CD4-positive, alpha-beta memory T cell (primary cell): Measurements from ENCODE around the gene MAP7D3. TPM values are rescaled to one million over a fixed set of nuclear protein-coding genes. Genes with fewer than 3 reads are reported as not detected.
A peak's percentile ranks its signal among the peaks of the same experiment; 100 is the strongest.

ENCODE experiments used
- CTCF ChIA-PET: fragments of 350-600 bp; sonication (Branson Sonifier 250); formaldehyde crosslinking; loops from one replicate; lab custom pipeline; 2021; ENCODE audit warnings: inconsistent platforms; ENCODE audit not compliant: partially characterized antibody; lab: Charles Lee
- POLR2A ChIA-PET: fragments of 350-600 bp; sonication (Branson Sonifier 250); formaldehyde crosslinking; loops from one replicate; lab custom pipeline; 2021; ENCODE audit not compliant: partially characterized antibody; lab: Charles Lee
- DNase-seq, 5 donors: peaks; one replicate each; pipeline versions ENCODE4 v3.0.0 to v3.0.0-alpha.2; 2020 to 2022; ENCODE audit warnings: mixed read lengths in 1 of 5
- H3K27ac ChIP-seq: one replicate; pipeline ENCODE4 v1.7.0; 2013; ENCODE audit warnings: low read depth, low read length
- H3K27me3 ChIP-seq: 2 replicates; pipeline ENCODE4 v1.7.0; 2013; ENCODE audit warnings: mild to moderate bottlenecking, low read length, moderate library complexity; ENCODE audit not compliant: insufficient read depth
- H3K36me3 ChIP-seq: 2 replicates; pipeline ENCODE4 v1.7.0; 2013; ENCODE audit warnings: mild to moderate bottlenecking, low read length, moderate library complexity; ENCODE audit not compliant: insufficient read depth
- H3K4me1 ChIP-seq: 2 replicates; pipeline ENCODE4 v1.7.0; 2013; ENCODE audit warnings: mild to moderate bottlenecking, low read length, moderate library complexity; ENCODE audit not compliant: insufficient read depth
- H3K4me3 ChIP-seq, 2 donors: one replicate each; pipeline ENCODE4 v1.7.0; 2013; ENCODE audit warnings: low read length in 2 of 2, mild to moderate bottlenecking in 1 of 2
- H3K9me3 ChIP-seq, 2 donors: one replicate each; pipeline ENCODE4 v1.7.0; 2013; ENCODE audit warnings: low read length in 2 of 2, control low read depth in 1 of 2; ENCODE audit not compliant: control insufficient read depth in 1 of 2
- H3K27ac Mint-ChIP-seq, 7 donors: one replicate each; pipeline ENCODE4 v1.8.0; 2020 to 2021; ENCODE audit warnings: mixed read lengths in 7 of 7, mild to moderate bottlenecking in 6 of 7, inconsistent platforms in 3 of 7, moderate library complexity in 3 of 7
- H3K27me3 Mint-ChIP-seq, 2 donors: one replicate each; pipeline ENCODE4 v1.8.0; 2020 to 2021; ENCODE audit warnings: mixed read lengths in 2 of 2
- H3K36me3 Mint-ChIP-seq, 2 donors: one replicate each; pipeline ENCODE4 v1.8.0; 2020 to 2021; ENCODE audit warnings: mixed read lengths in 2 of 2, inconsistent platforms in 1 of 2, mild to moderate bottlenecking in 1 of 2
- H3K4me1 Mint-ChIP-seq, 4 donors: one replicate each; pipeline ENCODE4 v1.8.0; 2020 to 2021; ENCODE audit warnings: mixed read lengths in 4 of 4, mild to moderate bottlenecking in 1 of 4
- H3K4me3 Mint-ChIP-seq, 8 donors: one replicate each; pipeline ENCODE4 v1.8.0; 2020 to 2021; ENCODE audit warnings: mixed read lengths in 8 of 8, mild to moderate bottlenecking in 7 of 8, moderate library complexity in 6 of 8, inconsistent platforms in 3 of 8
- H3K9me3 Mint-ChIP-seq, 8 donors: one replicate each; pipeline ENCODE4 v1.8.0; 2020 to 2021; ENCODE audit warnings: mixed read lengths in 8 of 8, mild to moderate bottlenecking in 5 of 8, inconsistent platforms in 3 of 8, moderate library complexity in 1 of 8
- intact Hi-C: fragments of 100-400 bp; cut with micrococcal nuclease; formaldehyde crosslinking; loops from one replicate; pipeline ENCODE4 v1.15.1; 2023
- polyA plus RNA-seq, 2 donors: library from polyadenylated mRNA; unstranded; fragments of 300-500 nt; fragmentation: Illumina TruSeq; gene quantifications; one replicate each; pipeline ENCODE4 v1.2.3, GENCODE V29; 2021
- total RNA-seq, 2 experiments: library from RNA; stranded (reverse); gene quantifications; one replicate each; pipeline ENCODE4 v1.2.3, GENCODE V29; 2021

The MAP7D3 gene
- total and polyA plus RNA-seq, 4 experiments from 2014 or later, result 2.4 to 10.1 (median 8.2) TPM

DNA sequence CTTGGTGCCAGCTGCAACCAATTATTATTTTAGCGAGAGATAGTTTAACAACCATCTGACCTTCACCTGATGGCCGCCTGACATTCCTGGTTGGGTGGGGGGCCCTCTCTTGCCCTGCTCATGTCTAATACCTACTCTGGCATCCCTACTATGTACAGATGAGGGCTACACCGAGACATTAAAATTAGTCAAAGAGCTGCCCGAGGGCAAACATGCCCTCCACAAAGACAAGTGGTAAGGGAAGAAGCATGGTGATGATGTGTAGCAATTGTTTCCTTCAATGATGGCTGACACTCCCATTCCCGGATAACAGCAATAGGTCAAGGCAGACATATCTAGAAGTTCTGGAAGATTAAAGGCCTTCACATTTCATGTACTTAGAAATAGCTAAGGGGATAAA lies 49.6 kb downstream of the MAP7D3 start:
- DNase-seq, result no peak
- intact Hi-C loops, result loop anchor here (2.0 to 10.0 kb wide), 3 partner anchors 34 to 67 kb away; partner anchors contain the start of gene FHL1
- Histone ChIP-seq H3K27ac (no peak overlapping the region), H3K9me3 (no peaks in the 10 kb centered on the region), H3K27me3 (no peaks in the 10 kb centered on the region), H3K36me3 (no peaks in the 10 kb centered on the region), H3K4me1 (peaks cover 42% of the 10 kb centered on the region), H3K4me3 (no peak overlapping the region)
- H3K9me3 Mint-ChIP-seq, result no peaks in the 10 kb centered on the region
- H3K4me3 Mint-ChIP-seq, result peak overlapping the region in 1 of 8 donors; percentile 14
- peak overlapping the region in 4 of 7 donors; percentile 9 to 48 (median 36) for H3K27ac Mint-ChIP-seq
- ChIA-PET CTCF (interaction anchor here (1.4 to 1.5 kb wide), 2 partner anchors 24 to 174 kb away, joined by 4 read pairs; no protein-coding TSS in a partner anchor), POLR2A (no interaction called here)
- H3K36me3 Mint-ChIP-seq, result peaks cover 0 to 2% of the 10 kb centered on the region in 2 donors
- no peaks in the 10 kb centered on the region for H3K27me3 Mint-ChIP-seq
- H3K4me1 Mint-ChIP-seq, result peaks cover 22 to 45% (median 31%) of the 10 kb centered on the region in 4 donors

GRCh38 chrX:136200466-136200865 lies 50.7 kb downstream of the MAP7D3 start:
- Mint-ChIP-seq H3K36me3 (peaks cover 0 to 2% of the 10 kb centered on the region in 2 donors), H3K27ac (peak overlapping the region in 4 of 7 donors; percentile 24 to 85 (median 67)), H3K27me3 (no peaks in the 10 kb centered on the region), H3K4me1 (peaks cover 22 to 50% (median 31%) of the 10 kb centered on the region in 4 donors), H3K4me3 (no peak overlapping the region), H3K9me3 (no peaks in the 10 kb centered on the region)
- Histone ChIP-seq H3K36me3 (no peaks in the 10 kb centered on the region), H3K4me3 (no peak overlapping the region), H3K9me3 (no peaks in the 10 kb centered on the region), H3K27ac (no peak overlapping the region), H3K27me3 (no peaks in the 10 kb centered on the region), H3K4me1 (peaks cover 37% of the 10 kb centered on the region)
- ChIA-PET CTCF (interaction anchor here (0.9 to 1.0 kb wide), 2 partner anchors 39 to 172 kb away, joined by 3 to 10 read pairs; no protein-coding TSS in a partner anchor), POLR2A (no interaction called here)
- intact Hi-C loops, result loop anchor here (1.0 to 10.0 kb wide), 4 partner anchors 33 to 172 kb away; partner anchors contain the start of gene FHL1
- peak in 1 of 5 donors; percentile 35 for DNase-seq

DNA sequence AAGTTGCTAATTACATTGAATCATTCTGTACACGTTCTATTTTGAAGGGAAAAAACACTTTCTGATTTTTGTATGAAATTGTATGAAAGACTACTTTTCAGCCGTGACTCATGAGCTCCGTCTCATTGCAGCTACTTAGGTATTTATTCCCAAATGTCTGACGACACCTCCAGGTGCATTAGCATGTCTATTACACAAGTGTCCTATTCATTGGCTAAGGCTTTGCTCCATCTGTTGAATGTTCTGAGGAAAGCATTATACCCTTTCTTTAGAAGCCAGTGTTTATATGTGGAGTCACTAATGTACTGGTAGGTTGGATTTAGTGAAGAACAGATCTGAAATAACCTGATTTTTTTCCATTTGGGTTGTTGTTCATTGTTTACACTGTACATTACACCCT lies 51.8 kb downstream of the MAP7D3 start:
- peaks cover 14 to 49% (median 23%) of the 10 kb centered on the region in 4 donors for H3K4me1 Mint-ChIP-seq
- POLR2A ChIA-PET, result no interaction called here
- intact Hi-C loops, result no loop called here
- no peaks in the 10 kb centered on the region for H3K36me3 Mint-ChIP-seq
- H3K27ac ChIP-seq, result no peak overlapping the region
- CTCF ChIA-PET, result interaction anchor here (0.9 to 1.0 kb wide), 2 partner anchors 37 to 171 kb away, joined by 3 to 10 read pairs; no protein-coding TSS in a partner anchor
- H3K27me3 ChIP-seq, result no peaks in the 10 kb centered on the region
- H3K9me3 Mint-ChIP-seq, result no peaks in the 10 kb centered on the region
- H3K4me3 Mint-ChIP-seq, result no peak overlapping the region
- no peak for DNase-seq
- H3K36me3 ChIP-seq, result no peaks in the 10 kb centered on the region
- H3K27ac Mint-ChIP-seq, result no peak overlapping the region
- H3K9me3 ChIP-seq, result no peaks in the 10 kb centered on the region
- H3K4me3 ChIP-seq, result no peak overlapping the region
- peaks cover 30% of the 10 kb centered on the region for H3K4me1 ChIP-seq
- H3K27me3 Mint-ChIP-seq, result no peaks in the 10 kb centered on the region

DNA sequence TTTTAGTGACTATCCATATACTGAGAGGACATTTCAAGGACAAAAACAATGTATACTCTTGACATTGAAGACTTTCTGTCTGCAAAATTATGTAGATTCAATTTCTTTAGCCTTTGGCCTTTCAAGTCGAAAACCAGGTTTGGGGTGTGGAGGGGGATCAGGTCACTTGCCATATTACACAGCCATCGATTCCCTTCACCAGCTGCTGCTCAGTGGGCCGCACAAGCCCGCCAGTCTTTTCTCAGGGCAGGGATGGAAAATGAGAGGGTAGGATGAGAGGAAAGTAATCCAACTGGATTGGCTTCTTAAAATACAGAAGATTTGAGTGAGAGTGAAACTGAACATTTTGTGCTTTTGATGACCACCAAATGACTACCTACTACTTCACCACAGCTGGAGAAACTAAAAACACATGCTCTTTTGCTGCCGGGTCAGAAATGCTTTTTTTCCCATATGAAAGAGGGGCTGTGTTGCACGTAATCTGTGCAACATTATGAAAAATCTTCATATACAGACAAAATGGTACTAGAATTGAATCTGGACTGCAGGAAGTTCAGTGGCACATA lies 52.4 kb downstream of the MAP7D3 start:
- Mint-ChIP-seq H3K36me3 (no peaks in the 10 kb centered on the region), H3K4me1 (peaks cover 15 to 49% (median 25%) of the 10 kb centered on the region in 4 donors), H3K27ac (no peak overlapping the region), H3K27me3 (no peaks in the 10 kb centered on the region), H3K4me3 (no peak overlapping the region), H3K9me3 (no peaks in the 10 kb centered on the region)
- no peak for DNase-seq
- H3K4me1 ChIP-seq, result peaks cover 30% of the 10 kb centered on the region
- no peaks in the 10 kb centered on the region for H3K36me3 ChIP-seq
- no peaks in the 10 kb centered on the region for H3K27me3 ChIP-seq
- H3K4me3 ChIP-seq, result no peak overlapping the region
- intact Hi-C loops, result no loop called here
- ChIA-PET CTCF (interaction anchor here (0.6 kb wide), 1 partner anchor 171 kb away, joined by 3 read pairs; no protein-coding TSS in a partner anchor), POLR2A (no interaction called here)
- H3K9me3 ChIP-seq, result no peaks in the 10 kb centered on the region
- no peak overlapping the region for H3K27ac ChIP-seq

GRCh38 chrX:136198010-136198409 lies 53.2 kb downstream of the MAP7D3 start:
- H3K4me1 Mint-ChIP-seq, result peaks cover 14 to 49% (median 26%) of the 10 kb centered on the region in 4 donors
- no peak for DNase-seq
- H3K4me3 Mint-ChIP-seq, result no peak overlapping the region
- H3K27me3 ChIP-seq, result no peaks in the 10 kb centered on the region
- no peaks in the 10 kb centered on the region for H3K27me3 Mint-ChIP-seq
- CTCF ChIA-PET, result interaction anchor here (1.2 kb wide), 1 partner anchor 170 kb away, joined by 3 read pairs; no protein-coding TSS in a partner anchor
- H3K36me3 Mint-ChIP-seq, result no peaks in the 10 kb centered on the region
- H3K27ac ChIP-seq, result no peak overlapping the region
- peaks cover 30% of the 10 kb centered on the region for H3K4me1 ChIP-seq
- intact Hi-C loops, result no loop called here
- POLR2A ChIA-PET, result interaction anchor here (0.6 kb wide), 1 partner anchor 72 kb away, joined by 4 read pairs; no protein-coding TSS in a partner anchor
- no peak overlapping the region for H3K27ac Mint-ChIP-seq
- no peaks in the 10 kb centered on the region for H3K36me3 ChIP-seq
- H3K9me3 ChIP-seq, result no peaks in the 10 kb centered on the region
- H3K9me3 Mint-ChIP-seq, result no peaks in the 10 kb centered on the region
- no peak overlapping the region for H3K4me3 ChIP-seq

- ChIA-PET POLR2A (no interaction called here), CTCF (interaction anchor here (1.1 to 1.2 kb wide), 2 partner anchors 30 to 169 kb away, joined by 3 read pairs; no protein-coding TSS in a partner anchor)
- intact Hi-C loops, result no loop called here
- Histone ChIP-seq H3K27ac (no peak overlapping the region), H3K4me3 (no peak overlapping the region), H3K36me3 (no peaks in the 10 kb centered on the region), H3K9me3 (no peaks in the 10 kb centered on the region), H3K27me3 (no peaks in the 10 kb centered on the region), H3K4me1 (peaks cover 39% of the 10 kb centered on the region)
- peak overlapping the region in 2 of 7 donors; percentile 30 to 61 for H3K27ac Mint-ChIP-seq
- no peak for DNase-seq
- H3K4me3 Mint-ChIP-seq, result no peak overlapping the region
- H3K27me3 Mint-ChIP-seq, result no peaks in the 10 kb centered on the region
- H3K36me3 Mint-ChIP-seq, result no peaks in the 10 kb centered on the region
- peaks cover 17 to 58% (median 34%) of the 10 kb centered on the region in 4 donors for H3K4me1 Mint-ChIP-seq
- no peaks in the 10 kb centered on the region for H3K9me3 Mint-ChIP-seq
These were observed 54.5 kb downstream of the MAP7D3 start for GRCh38 chrX:136196691-136197155.

- ChIA-PET POLR2A (no interaction called here), CTCF (interaction anchor here (0.7 to 1.0 kb wide), 2 partner anchors 10 to 14 kb away, joined by 3 to 4 read pairs; no protein-coding TSS in a partner anchor)
- H3K27ac Mint-ChIP-seq, result no peak overlapping the region
- Histone ChIP-seq H3K4me3 (no peak overlapping the region), H3K9me3 (no peaks in the 10 kb centered on the region), H3K4me1 (peaks cover 47% of the 10 kb centered on the region), H3K27me3 (no peaks in the 10 kb centered on the region), H3K27ac (no peak overlapping the region), H3K36me3 (no peaks in the 10 kb centered on the region)
- no peak for DNase-seq
- peaks cover 17 to 67% (median 39%) of the 10 kb centered on the region in 4 donors for H3K4me1 Mint-ChIP-seq
- intact Hi-C loops, result no loop called here
- H3K27me3 Mint-ChIP-seq, result no peaks in the 10 kb centered on the region
- no peaks in the 10 kb centered on the region for H3K9me3 Mint-ChIP-seq
- H3K4me3 Mint-ChIP-seq, result no peak overlapping the region
- no peaks in the 10 kb centered on the region for H3K36me3 Mint-ChIP-seq
These were observed 56.0 kb downstream of the MAP7D3 start for GRCh38 chrX:136195247-136195646.
